Esophagus squamous epithelium (tissue), 4 donors: ENCODE data around the gene PLCB4.

ENCODE experiments used
- CTCF ChIP-seq, 6 experiments: fragments of 450-650 bp in 4 of 6; fragments of 200-600 bp in 2 of 6; sonication (generic) in 2 of 6; IDR thresholded peaks; one replicate each; pipeline ENCODE4 v1.5.1; 2016 to 2019; ENCODE audit warnings: antibody characterized with exemption in 6 of 6, mild to moderate bottlenecking in 4 of 6, moderate library complexity in 4 of 6
- POLR2A ChIP-seq, 4 donors: fragments of 450-650 bp; IDR thresholded peaks; one replicate each; pipeline ENCODE4 v1.6.1; 2017; ENCODE audit warnings: antibody characterized with exemption in 4 of 4, mild to moderate bottlenecking in 4 of 4, moderate library complexity in 3 of 4

GRCh38 chr20:9102456-9102855 lies 33.6 kb downstream of the PLCB4 start:
- TF ChIP-seq CTCF (IDR thresholded peaks at IDR 0.05) (no peak), POLR2A (IDR thresholded peaks at IDR 0.05) (no peak)
